ENCODE data around the gene RIPOR3. TPM values are rescaled to one million over a fixed set of nuclear protein-coding genes. Genes with fewer than 3 reads are reported as not detected.

Gene RIPOR3
- total and polyA plus RNA-seq, 9 of the 15 experiments (the other 6 are each of a cell fraction or from before 2014, with no cell fraction given): 3.3 to 62.7 (median 21.4) TPM

DNA sequence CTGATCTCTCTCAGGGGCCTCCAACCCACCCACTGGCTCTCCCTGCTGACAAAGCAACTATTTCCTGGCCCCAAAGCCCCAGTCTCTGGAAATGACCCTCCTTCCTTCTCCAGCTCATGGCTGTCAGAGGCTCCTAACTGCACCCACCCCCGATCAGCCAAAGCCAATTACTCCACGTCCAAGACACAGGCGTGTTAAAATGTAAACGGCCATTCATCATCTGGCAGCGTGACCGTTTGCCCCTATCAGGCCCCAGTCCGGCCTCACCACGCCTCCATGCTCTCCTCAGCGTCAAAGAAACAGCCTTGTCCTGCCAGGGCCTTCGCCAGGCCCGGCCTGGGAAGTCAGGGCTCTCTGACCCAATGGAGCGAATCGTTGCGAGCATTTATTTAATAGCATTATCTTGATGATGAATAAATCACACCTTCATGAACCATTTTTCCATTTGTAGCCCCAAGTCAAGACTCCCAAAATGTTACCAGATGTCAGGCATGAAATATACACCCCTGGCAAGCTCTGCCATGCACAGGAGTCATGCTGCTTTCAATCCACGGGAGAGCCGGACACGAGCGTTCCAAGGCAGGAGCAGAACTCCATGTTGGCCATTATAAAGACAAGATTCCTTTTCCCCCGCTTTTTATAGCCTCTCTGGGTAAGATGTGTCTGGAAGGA lies 17.7 kb downstream of the RIPOR3 start (continued):
- TF ChIP-seq, protein P1, sequence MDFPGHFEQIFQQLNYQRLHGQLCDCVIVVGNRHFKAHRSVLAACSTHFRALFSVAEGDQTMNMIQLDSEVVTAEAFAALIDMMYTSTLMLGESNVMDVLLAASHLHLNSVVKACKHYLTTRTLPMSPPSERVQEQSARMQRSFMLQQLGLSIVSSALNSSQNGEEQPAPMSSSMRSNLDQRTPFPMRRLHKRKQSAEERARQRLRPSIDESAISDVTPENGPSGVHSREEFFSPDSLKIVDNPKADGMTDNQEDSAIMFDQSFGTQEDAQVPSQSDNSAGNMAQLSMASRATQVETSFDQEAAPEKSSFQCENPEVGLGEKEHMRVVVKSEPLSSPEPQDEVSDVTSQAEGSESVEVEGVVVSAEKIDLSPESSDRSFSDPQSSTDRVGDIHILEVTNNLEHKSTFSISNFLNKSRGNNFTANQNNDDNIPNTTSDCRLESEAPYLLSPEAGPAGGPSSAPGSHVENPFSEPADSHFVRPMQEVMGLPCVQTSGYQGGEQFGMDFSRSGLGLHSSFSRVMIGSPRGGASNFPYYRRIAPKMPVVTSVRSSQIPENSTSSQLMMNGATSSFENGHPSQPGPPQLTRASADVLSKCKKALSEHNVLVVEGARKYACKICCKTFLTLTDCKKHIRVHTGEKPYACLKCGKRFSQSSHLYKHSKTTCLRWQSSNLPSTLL (IDR thresholded peaks at IDR 0.05): no peak
- TF ChIP-seq XRCC4 (IDR thresholded peaks at IDR 0.05; ENCODE audit: extremely low read depth, insufficient read depth, insufficient read length) (no peak), NR2C1 (IDR thresholded peaks at IDR 0.05) (no peak), NR2C1 (tag; IDR thresholded peaks at IDR 0.05) (peak; percentile 11; the same call in 1 of the 2 replicates), CBFA2T3 (IDR thresholded peaks at IDR 0.05) (no peak), MYC (IDR thresholded peaks at IDR 0.05; ENCODE audit: low read depth, low read length) (peak; percentile 62; the same call in 1 of the 2 replicates), MYC (CRISPR knock-in tag; IDR thresholded peaks at IDR 0.05; ENCODE audit: borderline replicate concordance, low read depth) (0 out of 2 replicates have a peak, but pooled peaks have one; percentile 5), NCOR1 (IDR thresholded peaks at IDR 0.05) (no peak), TCF3 (CRISPR knock-in tag; IDR thresholded peaks at IDR 0.05) (no peak)
- TF ChIP-seq, protein P2, sequence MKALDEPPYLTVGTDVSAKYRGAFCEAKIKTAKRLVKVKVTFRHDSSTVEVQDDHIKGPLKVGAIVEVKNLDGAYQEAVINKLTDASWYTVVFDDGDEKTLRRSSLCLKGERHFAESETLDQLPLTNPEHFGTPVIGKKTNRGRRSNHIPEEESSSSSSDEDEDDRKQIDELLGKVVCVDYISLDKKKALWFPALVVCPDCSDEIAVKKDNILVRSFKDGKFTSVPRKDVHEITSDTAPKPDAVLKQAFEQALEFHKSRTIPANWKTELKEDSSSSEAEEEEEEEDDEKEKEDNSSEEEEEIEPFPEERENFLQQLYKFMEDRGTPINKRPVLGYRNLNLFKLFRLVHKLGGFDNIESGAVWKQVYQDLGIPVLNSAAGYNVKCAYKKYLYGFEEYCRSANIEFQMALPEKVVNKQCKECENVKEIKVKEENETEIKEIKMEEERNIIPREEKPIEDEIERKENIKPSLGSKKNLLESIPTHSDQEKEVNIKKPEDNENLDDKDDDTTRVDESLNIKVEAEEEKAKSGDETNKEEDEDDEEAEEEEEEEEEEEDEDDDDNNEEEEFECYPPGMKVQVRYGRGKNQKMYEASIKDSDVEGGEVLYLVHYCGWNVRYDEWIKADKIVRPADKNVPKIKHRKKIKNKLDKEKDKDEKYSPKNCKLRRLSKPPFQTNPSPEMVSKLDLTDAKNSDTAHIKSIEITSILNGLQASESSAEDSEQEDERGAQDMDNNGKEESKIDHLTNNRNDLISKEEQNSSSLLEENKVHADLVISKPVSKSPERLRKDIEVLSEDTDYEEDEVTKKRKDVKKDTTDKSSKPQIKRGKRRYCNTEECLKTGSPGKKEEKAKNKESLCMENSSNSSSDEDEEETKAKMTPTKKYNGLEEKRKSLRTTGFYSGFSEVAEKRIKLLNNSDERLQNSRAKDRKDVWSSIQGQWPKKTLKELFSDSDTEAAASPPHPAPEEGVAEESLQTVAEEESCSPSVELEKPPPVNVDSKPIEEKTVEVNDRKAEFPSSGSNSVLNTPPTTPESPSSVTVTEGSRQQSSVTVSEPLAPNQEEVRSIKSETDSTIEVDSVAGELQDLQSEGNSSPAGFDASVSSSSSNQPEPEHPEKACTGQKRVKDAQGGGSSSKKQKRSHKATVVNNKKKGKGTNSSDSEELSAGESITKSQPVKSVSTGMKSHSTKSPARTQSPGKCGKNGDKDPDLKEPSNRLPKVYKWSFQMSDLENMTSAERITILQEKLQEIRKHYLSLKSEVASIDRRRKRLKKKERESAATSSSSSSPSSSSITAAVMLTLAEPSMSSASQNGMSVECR (CRISPR knock-in tag; IDR thresholded peaks at IDR 0.05): no peak
- TF ChIP-seq, protein P3, sequence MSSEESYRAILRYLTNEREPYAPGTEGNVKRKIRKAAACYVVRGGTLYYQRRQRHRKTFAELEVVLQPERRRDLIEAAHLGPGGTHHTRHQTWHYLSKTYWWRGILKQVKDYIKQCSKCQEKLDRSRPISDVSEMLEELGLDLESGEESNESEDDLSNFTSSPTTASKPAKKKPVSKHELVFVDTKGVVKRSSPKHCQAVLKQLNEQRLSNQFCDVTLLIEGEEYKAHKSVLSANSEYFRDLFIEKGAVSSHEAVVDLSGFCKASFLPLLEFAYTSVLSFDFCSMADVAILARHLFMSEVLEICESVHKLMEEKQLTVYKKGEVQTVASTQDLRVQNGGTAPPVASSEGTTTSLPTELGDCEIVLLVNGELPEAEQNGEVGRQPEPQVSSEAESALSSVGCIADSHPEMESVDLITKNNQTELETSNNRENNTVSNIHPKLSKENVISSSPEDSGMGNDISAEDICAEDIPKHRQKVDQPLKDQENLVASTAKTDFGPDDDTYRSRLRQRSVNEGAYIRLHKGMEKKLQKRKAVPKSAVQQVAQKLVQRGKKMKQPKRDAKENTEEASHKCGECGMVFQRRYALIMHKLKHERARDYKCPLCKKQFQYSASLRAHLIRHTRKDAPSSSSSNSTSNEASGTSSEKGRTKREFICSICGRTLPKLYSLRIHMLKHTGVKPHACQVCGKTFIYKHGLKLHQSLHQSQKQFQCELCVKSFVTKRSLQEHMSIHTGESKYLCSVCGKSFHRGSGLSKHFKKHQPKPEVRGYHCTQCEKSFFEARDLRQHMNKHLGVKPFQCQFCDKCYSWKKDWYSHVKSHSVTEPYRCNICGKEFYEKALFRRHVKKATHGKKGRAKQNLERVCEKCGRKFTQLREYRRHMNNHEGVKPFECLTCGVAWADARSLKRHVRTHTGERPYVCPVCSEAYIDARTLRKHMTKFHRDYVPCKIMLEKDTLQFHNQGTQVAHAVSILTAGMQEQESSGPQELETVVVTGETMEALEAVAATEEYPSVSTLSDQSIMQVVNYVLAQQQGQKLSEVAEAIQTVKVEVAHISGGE (CRISPR knock-in tag; IDR thresholded peaks at IDR 0.05): no peak; a peak in 2 of 6 replicates
- TF ChIP-seq, protein P4, sequence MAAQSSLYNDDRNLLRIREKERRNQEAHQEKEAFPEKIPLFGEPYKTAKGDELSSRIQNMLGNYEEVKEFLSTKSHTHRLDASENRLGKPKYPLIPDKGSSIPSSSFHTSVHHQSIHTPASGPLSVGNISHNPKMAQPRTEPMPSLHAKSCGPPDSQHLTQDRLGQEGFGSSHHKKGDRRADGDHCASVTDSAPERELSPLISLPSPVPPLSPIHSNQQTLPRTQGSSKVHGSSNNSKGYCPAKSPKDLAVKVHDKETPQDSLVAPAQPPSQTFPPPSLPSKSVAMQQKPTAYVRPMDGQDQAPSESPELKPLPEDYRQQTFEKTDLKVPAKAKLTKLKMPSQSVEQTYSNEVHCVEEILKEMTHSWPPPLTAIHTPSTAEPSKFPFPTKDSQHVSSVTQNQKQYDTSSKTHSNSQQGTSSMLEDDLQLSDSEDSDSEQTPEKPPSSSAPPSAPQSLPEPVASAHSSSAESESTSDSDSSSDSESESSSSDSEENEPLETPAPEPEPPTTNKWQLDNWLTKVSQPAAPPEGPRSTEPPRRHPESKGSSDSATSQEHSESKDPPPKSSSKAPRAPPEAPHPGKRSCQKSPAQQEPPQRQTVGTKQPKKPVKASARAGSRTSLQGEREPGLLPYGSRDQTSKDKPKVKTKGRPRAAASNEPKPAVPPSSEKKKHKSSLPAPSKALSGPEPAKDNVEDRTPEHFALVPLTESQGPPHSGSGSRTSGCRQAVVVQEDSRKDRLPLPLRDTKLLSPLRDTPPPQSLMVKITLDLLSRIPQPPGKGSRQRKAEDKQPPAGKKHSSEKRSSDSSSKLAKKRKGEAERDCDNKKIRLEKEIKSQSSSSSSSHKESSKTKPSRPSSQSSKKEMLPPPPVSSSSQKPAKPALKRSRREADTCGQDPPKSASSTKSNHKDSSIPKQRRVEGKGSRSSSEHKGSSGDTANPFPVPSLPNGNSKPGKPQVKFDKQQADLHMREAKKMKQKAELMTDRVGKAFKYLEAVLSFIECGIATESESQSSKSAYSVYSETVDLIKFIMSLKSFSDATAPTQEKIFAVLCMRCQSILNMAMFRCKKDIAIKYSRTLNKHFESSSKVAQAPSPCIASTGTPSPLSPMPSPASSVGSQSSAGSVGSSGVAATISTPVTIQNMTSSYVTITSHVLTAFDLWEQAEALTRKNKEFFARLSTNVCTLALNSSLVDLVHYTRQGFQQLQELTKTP (IDR thresholded peaks at IDR 0.05; ENCODE audit: low read depth in 1 of 2, partially characterized antibody in 2 of 2): peak in 1 of 2 experiments; percentile 28

Data from K562 (cell line).